Hepatocyte (in vitro differentiated cells): ENCODE measurements around the gene MATCAP1. TPM values are rescaled to one million over a fixed set of nuclear protein-coding genes. Genes with fewer than 3 reads are reported as not detected.

Experiments
- DNase-seq: peaks from one replicate; pipeline ENCODE4 v3.0.0-alpha.2; 2016; ENCODE audit warnings: low spot score
- H2AFZ ChIP-seq: fragments of 200-600 bp; sonication (generic); 2 replicates; pipeline ENCODE4 v1.6.0; 2016; ENCODE audit warnings: antibody characterized with exemption, mild to moderate bottlenecking
- H3K27ac ChIP-seq: fragments of 200-600 bp; sonication (generic); 2 replicates; pipeline ENCODE4 v1.5.1; 2016; ENCODE audit warnings: mild to moderate bottlenecking
- H3K27me3 ChIP-seq: fragments of 200-600 bp; sonication (generic); 2 replicates; pipeline ENCODE4 v1.6.1; 2016
- H3K36me3 ChIP-seq: fragments of 200-600 bp; sonication (generic); replicated peaks from 2 replicates; pipeline ENCODE4 v1.5.1; 2016; ENCODE audit warnings: low read depth; ENCODE audit not compliant: insufficient read depth
- H3K4me1 ChIP-seq: fragments of 200-600 bp; sonication (generic); 2 replicates; pipeline ENCODE4 v1.5.1; 2016; ENCODE audit warnings: mild to moderate bottlenecking, moderate library complexity; ENCODE audit not compliant: insufficient read depth
- H3K4me2 ChIP-seq: fragments of 200-600 bp; sonication (generic); 2 replicates; pipeline ENCODE4 v1.6.0; 2016
- H3K4me3 ChIP-seq: fragments of 200-600 bp; sonication (generic); 2 replicates; pipeline ENCODE4 v1.5.1; 2016; ENCODE audit warnings: mild to moderate bottlenecking
- H3K79me2 ChIP-seq: fragments of 200-600 bp; sonication (generic); 2 replicates; pipeline ENCODE4 v1.6.0; 2017; ENCODE audit warnings: mild to moderate bottlenecking
- H3K9me2 ChIP-seq: fragments of 200-600 bp; sonication (generic); replicated peaks from 2 replicates; pipeline ENCODE4 v1.6.0; 2017; ENCODE audit warnings: mild to moderate bottlenecking; ENCODE audit not compliant: insufficient read depth
- H3K9me3 ChIP-seq: fragments of 200-600 bp; sonication (generic); 2 replicates; pipeline ENCODE4 v1.5.1; 2016; ENCODE audit warnings: low read depth, mild to moderate bottlenecking
- H4K20me1 ChIP-seq: fragments of 200-600 bp; sonication (generic); 2 replicates; pipeline ENCODE4 v1.6.0; 2016; ENCODE audit warnings: mild to moderate bottlenecking; ENCODE audit not compliant: insufficient read depth, poor library complexity, severe bottlenecking
- EZH2 ChIP-seq: fragments of 200-600 bp; sonication (generic); IDR thresholded peaks from 2 replicates; pipeline ENCODE4 v1.6.1; 2016; ENCODE audit warnings: antibody characterized with exemption, mild to moderate bottlenecking, borderline replicate concordance
- EZH2phosphoT487 ChIP-seq: fragments of 200-600 bp; sonication (generic); IDR thresholded peaks from one replicate; pipeline ENCODE4 v1.6.1; 2018; ENCODE audit warnings: antibody characterized with exemption, mild to moderate bottlenecking, low read depth, moderate library complexity; ENCODE audit not compliant: unreplicated experiment, severe bottlenecking
- WGBS: methylation state at CpG from one replicate; pipeline ENCODE4 v1.1.6; 2016; ENCODE audit warnings: low lambda C conversion rate; ENCODE audit errors: missing lambda C conversion rate; 5-methylcytosine and 5-hydroxymethylcytosine counted together
- polyA plus RNA-seq: library from polyadenylated mRNA; unstranded; fragments of >200 nt; fragmentation: Nextera tagmentation; extraction: Ambion mirVana; gene quantifications from 2 replicates; pipeline ENCODE4 v1.2.1, GENCODE V29; 2016
- total RNA-seq: library from RNA; depleted of rRNA; stranded (reverse); fragments of >200 nt; gene quantifications from 2 replicates; pipeline ENCODE4 v1.2.3, GENCODE V29; 2014
- TF ChIP-seq, protein P1 (sequence below): fragments of 200-600 bp; sonication (generic); IDR thresholded peaks from 2 replicates; pipeline ENCODE4 v1.5.1; 2016; ENCODE audit warnings: antibody characterized with exemption, mild to moderate bottlenecking; ENCODE audit not compliant: poor library complexity

Gene MATCAP1
- total and polyA plus RNA-seq, 2 experiments from 2014 or later: 22.3 to 25.4 TPM

DNA sequence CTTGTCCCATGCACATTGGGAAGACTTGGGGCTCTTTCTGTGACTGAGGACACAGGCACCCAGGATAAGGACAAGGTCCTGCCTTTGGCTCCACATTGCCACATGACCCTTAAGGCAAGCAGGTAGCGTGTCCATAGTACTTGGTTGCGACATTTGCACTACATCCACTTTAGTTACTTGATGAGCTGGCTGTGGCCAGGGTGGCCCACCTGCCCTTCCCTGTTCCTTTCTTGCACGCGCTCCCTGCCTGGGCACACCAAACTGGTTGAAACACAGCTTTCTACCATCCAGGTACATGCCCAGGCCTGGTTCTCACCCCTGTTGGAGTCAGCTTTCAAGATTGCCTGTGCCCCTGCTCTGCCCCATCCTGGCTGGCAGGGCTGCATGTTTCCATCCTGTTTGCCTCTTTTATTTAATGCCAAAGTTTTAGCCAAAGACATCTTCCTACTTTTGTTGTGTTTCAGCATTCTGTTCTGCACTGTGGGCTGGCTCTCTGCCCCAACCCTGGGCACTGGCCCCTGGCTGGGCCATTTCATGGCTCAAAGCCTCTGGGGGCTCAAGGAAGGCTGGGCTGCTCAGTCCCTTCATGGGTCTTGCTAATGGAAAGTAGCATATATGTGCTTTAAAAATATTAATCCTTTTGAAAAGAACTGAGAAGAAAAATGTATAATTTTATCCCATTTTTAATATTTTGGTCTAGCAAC, 36.2 kb downstream of the MATCAP1 start:
- no peak overlapping the region for H3K4me2 ChIP-seq
- H3K27ac ChIP-seq: no peak overlapping the region
- TF ChIP-seq EZH2phosphoT487 (no peak), EZH2 (no peak)
- TF ChIP-seq, protein P1, sequence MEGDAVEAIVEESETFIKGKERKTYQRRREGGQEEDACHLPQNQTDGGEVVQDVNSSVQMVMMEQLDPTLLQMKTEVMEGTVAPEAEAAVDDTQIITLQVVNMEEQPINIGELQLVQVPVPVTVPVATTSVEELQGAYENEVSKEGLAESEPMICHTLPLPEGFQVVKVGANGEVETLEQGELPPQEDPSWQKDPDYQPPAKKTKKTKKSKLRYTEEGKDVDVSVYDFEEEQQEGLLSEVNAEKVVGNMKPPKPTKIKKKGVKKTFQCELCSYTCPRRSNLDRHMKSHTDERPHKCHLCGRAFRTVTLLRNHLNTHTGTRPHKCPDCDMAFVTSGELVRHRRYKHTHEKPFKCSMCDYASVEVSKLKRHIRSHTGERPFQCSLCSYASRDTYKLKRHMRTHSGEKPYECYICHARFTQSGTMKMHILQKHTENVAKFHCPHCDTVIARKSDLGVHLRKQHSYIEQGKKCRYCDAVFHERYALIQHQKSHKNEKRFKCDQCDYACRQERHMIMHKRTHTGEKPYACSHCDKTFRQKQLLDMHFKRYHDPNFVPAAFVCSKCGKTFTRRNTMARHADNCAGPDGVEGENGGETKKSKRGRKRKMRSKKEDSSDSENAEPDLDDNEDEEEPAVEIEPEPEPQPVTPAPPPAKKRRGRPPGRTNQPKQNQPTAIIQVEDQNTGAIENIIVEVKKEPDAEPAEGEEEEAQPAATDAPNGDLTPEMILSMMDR: no peak

DNA sequence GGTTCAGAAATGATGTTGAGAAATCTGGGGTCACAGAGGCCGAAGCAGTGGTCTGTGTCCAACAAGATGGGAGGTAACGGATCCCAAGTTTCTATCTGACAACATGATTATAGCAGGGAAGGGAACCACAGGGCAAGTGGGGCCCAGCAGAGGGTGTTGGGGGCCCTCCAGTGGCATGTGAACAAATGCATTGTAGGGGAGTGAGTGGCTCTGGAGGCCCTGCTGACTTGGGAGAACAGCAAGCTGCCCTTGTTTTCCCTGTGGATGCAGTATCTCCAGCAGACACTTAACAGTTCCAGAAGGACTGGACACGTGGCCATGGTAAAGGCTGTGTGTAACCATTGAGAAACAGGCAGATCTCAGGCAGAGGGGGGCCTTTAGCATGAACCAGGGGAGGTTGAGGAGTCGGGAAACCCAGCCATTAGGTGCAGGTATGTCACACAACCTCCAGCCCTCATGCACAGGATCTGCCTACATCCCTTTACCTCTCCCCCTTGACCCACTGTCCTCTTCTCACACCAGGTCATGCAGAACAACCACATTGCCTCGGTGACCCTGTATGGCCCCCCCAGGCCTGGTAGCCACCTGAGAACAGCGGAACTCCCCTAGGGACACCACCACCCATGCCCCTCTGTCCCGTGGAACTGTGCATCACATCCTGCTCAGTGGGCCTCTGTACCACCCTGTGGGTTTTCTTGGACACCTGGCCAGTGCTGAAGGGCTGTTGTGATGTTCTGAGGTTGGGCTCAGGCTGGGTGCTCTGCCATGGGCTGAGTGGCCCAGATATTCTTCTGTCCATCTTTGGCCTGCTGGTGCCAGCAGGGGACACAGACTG, 37.0 kb downstream of the MATCAP1 start:
- Histone ChIP-seq H3K9me3 (no peaks in the 10 kb centered on the region), H3K4me3 (no peak overlapping the region), H3K4me2 (no peak overlapping the region), H4K20me1 (no peaks in the 10 kb centered on the region), H3K27me3 (no peaks in the 10 kb centered on the region), H3K79me2 (peaks cover 4% of the 10 kb centered on the region), H2AFZ (no peak overlapping the region), H3K36me3 (no peaks in the 10 kb centered on the region), H3K4me1 (peaks cover 10% of the 10 kb centered on the region), H3K9me2 (no peaks in the 10 kb centered on the region), H3K27ac (no peak overlapping the region)
- TF ChIP-seq EZH2: no peak
- TF ChIP-seq, protein P1: no peak
- no peak for TF ChIP-seq EZH2phosphoT487
- whole genome bisulfite sequencing: 94% methylated on average over 7 of the region's 7 CpGs
- no peak for DNase-seq

More for the DNA sequence above, 36.2 kb downstream of the MATCAP1 start:
- Histone ChIP-seq H3K27me3 (no peaks in the 10 kb centered on the region), H3K36me3 (no peaks in the 10 kb centered on the region), H2AFZ (no peak overlapping the region), H3K9me3 (no peaks in the 10 kb centered on the region), H4K20me1 (no peaks in the 10 kb centered on the region), H3K79me2 (peaks cover 4% of the 10 kb centered on the region), H3K4me1 (peaks cover 10% of the 10 kb centered on the region), H3K9me2 (no peaks in the 10 kb centered on the region), H3K4me3 (no peak overlapping the region)
- no peak for DNase-seq
- 98% methylated on average over 4 of the region's 4 CpGs for WGBS

DNA sequence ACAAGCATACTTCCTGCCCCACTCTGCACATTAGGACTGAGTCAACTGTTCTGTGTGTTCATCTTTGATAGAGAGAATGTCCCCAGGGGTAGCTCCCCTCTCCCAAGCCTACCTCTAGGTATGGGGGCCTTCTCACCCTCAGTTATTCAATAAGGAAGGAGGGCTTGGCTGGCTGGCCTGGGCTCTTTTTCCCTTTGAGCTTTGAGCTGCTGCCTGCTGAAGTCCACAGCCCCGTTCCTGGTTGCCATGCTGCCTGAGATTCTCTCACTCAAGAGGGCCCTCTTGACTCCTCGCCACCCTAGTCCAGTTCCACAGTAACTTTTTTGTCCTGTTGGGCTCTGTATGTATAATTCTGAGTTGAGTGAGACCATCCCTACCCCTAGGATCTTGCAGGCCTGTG, 38.0 kb downstream of the MATCAP1 start:
- Histone ChIP-seq H3K4me2 (no peak overlapping the region), H3K79me2 (peaks cover 4% of the 10 kb centered on the region), H3K27me3 (no peaks in the 10 kb centered on the region), H3K9me2 (no peaks in the 10 kb centered on the region), H3K27ac (no peak overlapping the region), H4K20me1 (no peaks in the 10 kb centered on the region), H3K4me1 (peaks cover 3% of the 10 kb centered on the region), H3K36me3 (no peaks in the 10 kb centered on the region), H2AFZ (no peak overlapping the region), H3K4me3 (no peak overlapping the region), H3K9me3 (no peaks in the 10 kb centered on the region)
- 89% methylated on average over 2 of the region's 2 CpGs for WGBS
- no peak for DNase-seq
- TF ChIP-seq, protein P1: no peak
- TF ChIP-seq EZH2: no peak
- no peak for TF ChIP-seq EZH2phosphoT487
